HG03378 (cell line): Measurements from ENCODE around the gene DNAJC8.

Source experiments
- ATAC-seq: cut with Tn5 transposase; IDR thresholded peaks from one replicate; pipeline ENCODE4 v1.9.1; 2021; ENCODE audit warnings: mild to moderate bottlenecking, moderate library complexity; ENCODE audit not compliant: unreplicated experiment

The DNAJC8 gene

GRCh38 chr1:28173980-28174297, 58.9 kb downstream of the DNAJC8 start:
- ATAC-seq = no peak

GRCh38 chr1:28173151-28173979, 59.5 kb downstream of the DNAJC8 start:
- ATAC-seq = no peak

- peak; percentile 57 for ATAC-seq
These were observed 60.1 kb downstream of the DNAJC8 start for GRCh38 chr1:28172713-28173150.

GRCh38 chr1:28171246-28171645, 61.6 kb downstream of the DNAJC8 start:
- no peak for ATAC-seq

- no peak for ATAC-seq
These were observed 62.7 kb downstream of the DNAJC8 start for GRCh38 chr1:28170001-28170596.

GRCh38 chr1:28163496-28164161, 69.2 kb downstream of the DNAJC8 start:
- ATAC-seq = no peak

GRCh38 chr1:28162151-28162550, 70.7 kb downstream of the DNAJC8 start:
- ATAC-seq = no peak

- ATAC-seq = no peak
These were observed 71.1 kb downstream of the DNAJC8 start for GRCh38 chr1:28161751-28162150.

GRCh38 chr1:28160782-28161266, 72.0 kb downstream of the DNAJC8 start:
- ATAC-seq = no peak

GRCh38 chr1:28159680-28160079, 73.1 kb downstream of the DNAJC8 start:
- no peak for ATAC-seq

GRCh38 chr1:28159243-28159642, 73.6 kb downstream of the DNAJC8 start:
- no peak for ATAC-seq

- ATAC-seq = no peak
These were observed 74.9 kb downstream of the DNAJC8 start for GRCh38 chr1:28157894-28158293.

- ATAC-seq = no peak
These were observed 76.0 kb downstream of the DNAJC8 start for GRCh38 chr1:28156821-28157220.

GRCh38 chr1:28155628-28156027, 77.2 kb downstream of the DNAJC8 start:
- ATAC-seq = no peak

GRCh38 chr1:28154078-28154594, 78.7 kb downstream of the DNAJC8 start:
- no peak for ATAC-seq
